NCI-H128 (cell line): ENCODE data around the gene RNF180.
"Not testable (repeated sequence)": the region's sequence is repeated elsewhere in the genome, so short reads cannot be mapped to it uniquely, and the experiment has no call there.

ENCODE experiments used
- DNase-seq: peaks from one replicate; lab custom pipeline; 2025; ENCODE audit not compliant: unreplicated experiment; lab: John Stamatoyannopoulos, UW

The RNF180 gene

GRCh38 chr5:64180661-64181343, 15.2 kb downstream of the RNF180 start:
- DNase-seq: no peak

GRCh38 chr5:64181440-64181839, 15.8 kb downstream of the RNF180 start:
- DNase-seq: no peak

GRCh38 chr5:64183956-64184355, 18.3 kb downstream of the RNF180 start:
- DNase-seq: no peak

- DNase-seq: no peak
Measured at GRCh38 chr5:64184832-64185231, 19.2 kb downstream of the RNF180 start.

GRCh38 chr5:64188776-64189175, 23.1 kb downstream of the RNF180 start:
- no peak for DNase-seq

DNA sequence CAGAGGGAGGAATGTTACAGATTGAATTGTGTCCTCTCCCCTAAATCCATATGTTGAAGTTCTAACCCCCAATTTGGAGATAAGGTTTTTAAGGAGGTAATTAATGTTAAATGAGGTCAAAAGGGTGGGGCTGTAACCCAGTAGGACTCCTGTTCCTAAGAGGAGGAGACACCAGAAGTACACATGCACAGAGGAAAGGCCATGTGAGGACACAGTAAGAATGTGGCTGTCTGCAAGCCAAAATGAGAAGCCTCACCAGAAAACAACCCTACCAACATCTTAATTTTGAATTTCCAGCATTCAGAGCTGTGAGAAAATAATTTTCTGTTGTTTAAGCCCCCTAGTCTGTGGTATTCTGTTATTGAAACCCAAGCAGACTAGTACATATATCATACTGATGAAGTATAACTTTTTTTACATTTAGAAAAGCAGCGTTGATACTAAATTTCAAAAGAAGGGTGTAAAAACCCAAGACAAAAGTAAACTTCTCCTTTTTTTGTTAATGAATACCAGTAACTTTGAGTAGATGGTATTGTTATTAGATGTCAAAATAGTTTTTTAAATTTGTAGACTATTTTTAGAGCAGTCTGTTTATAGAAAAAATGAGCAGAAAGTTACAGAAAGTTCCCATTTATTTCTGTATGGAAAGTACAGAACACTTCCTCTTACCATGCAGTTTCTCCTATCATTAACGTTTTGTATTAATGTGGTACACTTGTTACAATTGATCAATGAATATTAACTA, 25.1 kb downstream of the RNF180 start:
- DNase-seq: no peak

- DNase-seq: no peak
Measured at GRCh38 chr5:64195981-64196380, 30.3 kb downstream of the RNF180 start.

GRCh38 chr5:64199425-64199824, 33.8 kb downstream of the RNF180 start:
- no peak for DNase-seq

- DNase-seq: no peak
Measured at GRCh38 chr5:64201996-64202395, 36.4 kb downstream of the RNF180 start.

DNA sequence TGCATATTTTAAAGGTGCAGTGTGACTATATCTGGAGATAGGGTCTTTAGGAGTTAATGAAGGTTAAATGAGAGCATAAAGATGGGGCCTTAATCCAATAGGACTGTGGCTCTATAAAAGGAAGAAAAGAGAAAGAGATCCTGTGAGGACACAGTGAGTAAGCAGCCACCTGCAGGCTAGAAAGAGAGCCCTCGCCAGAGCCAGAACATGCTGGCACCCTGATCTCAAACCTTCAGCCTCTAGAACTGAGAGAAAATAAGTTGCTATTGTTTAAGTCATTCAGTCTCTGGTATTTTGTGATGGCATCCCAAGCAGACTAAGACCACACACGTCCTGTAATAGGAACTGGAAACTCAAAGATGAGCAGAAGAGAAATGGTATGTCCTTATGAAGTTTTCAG, 41.0 kb downstream of the RNF180 start:
- no peak for DNase-seq

DNA sequence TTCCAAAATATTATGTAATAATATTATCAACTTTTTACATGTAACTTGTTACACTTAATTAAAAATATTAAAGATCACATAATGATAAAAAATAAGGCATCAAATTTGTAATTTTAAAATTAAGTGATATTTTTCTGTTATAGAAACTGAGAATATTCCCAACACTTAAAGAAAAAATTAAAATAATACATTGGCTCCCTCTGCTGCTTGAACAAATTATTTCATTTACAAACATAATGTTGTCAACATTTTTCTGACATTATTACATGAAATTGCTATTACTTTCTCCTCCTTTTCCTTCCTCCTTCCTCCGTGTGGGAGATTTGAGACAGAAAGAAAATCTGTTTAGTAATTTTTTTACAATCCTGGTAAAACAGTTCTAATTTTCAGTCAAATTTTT, 42.3 kb downstream of the RNF180 start:
- no peak for DNase-seq

DNA sequence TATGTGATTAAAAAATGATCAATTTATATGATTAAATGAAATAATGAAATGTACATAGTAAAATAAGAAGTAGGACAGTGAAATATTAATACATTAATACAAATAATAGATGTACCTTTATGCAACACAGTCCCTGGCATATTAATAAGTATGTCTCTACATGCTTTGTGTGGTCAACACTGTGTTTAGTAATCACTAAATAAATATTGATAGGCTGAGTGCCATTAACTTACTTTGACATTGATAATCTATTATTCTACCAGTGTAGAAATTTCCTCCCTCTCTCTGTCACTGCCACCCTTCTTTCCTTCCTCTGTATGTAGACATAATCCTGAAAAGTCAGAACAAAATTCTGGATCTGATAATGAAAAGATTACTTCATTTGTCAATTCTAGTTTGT, 43.7 kb downstream of the RNF180 start:
- no peak for DNase-seq

GRCh38 chr5:64210866-64211265, 45.2 kb downstream of the RNF180 start:
- DNase-seq: no peak

GRCh38 chr5:64213011-64213410, 47.4 kb downstream of the RNF180 start:
- DNase-seq: no peak

DNA sequence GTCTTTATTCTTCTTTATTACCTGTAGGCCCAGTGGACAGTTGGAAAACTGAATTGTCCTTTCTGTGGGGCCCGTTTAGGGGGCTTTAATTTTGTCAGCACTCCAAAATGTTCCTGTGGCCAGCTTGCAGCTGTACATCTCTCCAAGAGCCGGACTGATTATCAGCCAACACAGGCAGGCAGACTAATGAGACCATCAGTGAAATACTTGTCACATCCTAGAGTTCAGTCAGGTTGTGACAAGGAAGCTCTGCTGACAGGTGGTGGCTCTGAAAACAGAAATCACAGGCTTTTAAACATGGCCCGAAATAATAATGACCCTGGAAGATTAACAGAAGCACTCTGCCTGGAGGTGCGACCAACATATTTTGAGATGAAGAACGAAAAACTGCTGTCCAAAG, 47.9 kb downstream of the RNF180 start:
- DNase-seq: no peak

GRCh38 chr5:64214132-64214531, 48.5 kb downstream of the RNF180 start:
- no peak for DNase-seq

- DNase-seq: no peak
Measured at GRCh38 chr5:64221911-64222310, 56.3 kb downstream of the RNF180 start.

DNA sequence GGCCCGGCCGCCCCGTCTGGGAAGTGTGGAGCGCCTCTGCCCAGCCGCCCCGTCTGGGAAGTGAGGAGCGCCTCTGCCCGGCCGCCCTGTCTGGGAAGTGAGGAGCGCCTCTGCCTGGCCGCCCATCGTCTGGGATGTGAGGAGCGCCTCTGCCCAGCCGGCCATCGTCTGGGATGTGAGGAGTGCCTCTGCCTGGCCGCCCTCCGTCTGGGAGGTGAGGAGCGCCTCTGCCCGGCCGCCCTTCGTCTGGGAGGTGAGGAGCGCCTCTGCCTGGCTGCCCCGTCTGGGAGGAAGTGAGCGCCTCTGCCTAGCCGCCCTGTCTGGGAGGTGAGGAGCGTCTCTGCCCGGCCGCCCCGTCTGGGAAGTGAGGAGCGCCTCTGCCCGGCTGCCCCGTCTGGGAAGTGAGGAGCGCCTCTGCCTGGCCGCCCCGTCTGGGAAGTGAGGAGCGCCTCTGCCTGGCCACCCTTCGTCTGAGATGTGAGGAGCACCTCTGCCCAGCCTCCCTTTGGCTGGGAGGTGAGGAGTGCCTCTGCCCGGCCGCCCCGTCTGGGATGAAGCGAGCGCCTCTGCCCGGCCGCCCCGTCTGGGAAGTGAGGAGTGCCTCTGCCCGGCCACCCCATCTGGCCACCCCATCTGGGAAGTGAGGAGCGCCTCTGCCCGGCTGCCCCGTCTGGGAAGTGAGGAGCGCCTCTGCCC, 59.8 kb downstream of the RNF180 start:
- not testable (repeated sequence) for DNase-seq

DNA sequence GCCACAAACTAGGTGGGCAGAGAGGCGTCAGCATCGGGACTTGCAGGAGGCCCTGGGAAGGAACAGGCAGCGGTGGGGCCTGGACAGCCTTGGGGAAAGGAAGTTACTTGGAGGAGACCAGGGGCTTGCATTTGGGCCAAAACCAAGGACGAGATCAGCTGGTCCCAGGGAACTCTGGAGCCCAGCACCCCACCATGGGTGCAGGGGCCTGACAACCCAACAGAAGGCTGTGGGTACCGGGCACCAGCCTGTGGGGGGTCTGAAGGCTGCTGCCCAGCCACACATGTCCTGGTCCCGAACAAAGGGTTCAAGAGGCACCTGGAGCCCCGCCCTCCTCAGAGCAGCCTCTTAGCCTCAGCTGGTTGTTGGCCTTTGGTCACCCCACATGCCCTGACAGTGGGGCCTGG, 61.5 kb downstream of the RNF180 start:
- not testable (repeated sequence) for DNase-seq

GRCh38 chr5:64229163-64229774, 63.6 kb downstream of the RNF180 start:
- peak; percentile 1 for DNase-seq

GRCh38 chr5:64260756-64261155, 95.1 kb downstream of the RNF180 start:
- no peak for DNase-seq

GRCh38 chr5:64269164-64269563, 103.5 kb downstream of the RNF180 start:
- DNase-seq: no peak
